ENCODE measurements around the gene C16orf86.

- TF ChIP-seq POLR2AphosphoS5 (IDR thresholded peaks at IDR 0.05; ENCODE audit: low read depth, low read length) (no peak), REST (IDR thresholded peaks at IDR 0.05; ENCODE audit: insufficient read depth in 1 of 2, low read depth in 2 of 2, low read length in 2 of 2) (no peak)
These were observed 821 bp downstream of the C16orf86 start for GRCh38 chr16:67667453-67667816.

Data from PFSK-1 (cell line).